Measurements from ENCODE around the gene ST6GALNAC4.

- TF ChIP-seq EZH2phosphoT487 (IDR thresholded peaks at IDR 0.05): no peak
- no peak for TF ChIP-seq CTCF (IDR thresholded peaks at IDR 0.05)
Measured at GRCh38 chr9:127875306-127875966, 41.4 kb downstream of the ST6GALNAC4 start.
